ENCODE data around the gene SAPCD2. TPM values are rescaled to one million over a fixed set of nuclear protein-coding genes. Genes with fewer than 3 reads are reported as not detected.

Gene SAPCD2
- total and polyA plus RNA-seq, 9 of the 15 experiments (the other 6 are each of a cell fraction or from before 2014, with no cell fraction given), result 3.4 to 91.8 (median 18.8) TPM

GRCh38 chr9:137086531-137087408 is 16.4 kb upstream of the SAPCD2 start, which contains the start of gene MAN1B1 (continued):
- TF ChIP-seq ID3 (CRISPR knock-in tag; IDR thresholded peaks at IDR 0.05), result no peak
- 0 out of 2 replicates have a peak, but pooled peaks have one; percentile 45 for TF ChIP-seq ID3 (tag; IDR thresholded peaks at IDR 0.05)
- TF ChIP-seq TEAD2 (tag; IDR thresholded peaks at IDR 0.05), result no peak
- TF ChIP-seq HDAC1 (IDR thresholded peaks at IDR 0.05), result peak in 1 of 2 experiments; percentile 95; a peak in 2 of 4 replicates
- peak; percentile 100 for TF ChIP-seq ZNF24 (IDR thresholded peaks at IDR 0.05)
- no peak for TF ChIP-seq ZNF507 (tag; conservative IDR thresholded peaks at IDR 0.05)
- TF ChIP-seq PURB (CRISPR knock-in tag; IDR thresholded peaks at IDR 0.05; ENCODE audit: low read depth), result no peak
- TF ChIP-seq U2AF2 (optimal IDR thresholded peaks at IDR 0.05; ENCODE audit: low read depth, low read length), result no peak
- TF ChIP-seq ILF3 (IDR thresholded peaks at IDR 0.05; ENCODE audit: borderline replicate concordance), result no peak
- peak; percentile 7 for TF ChIP-seq CTCFL (IDR thresholded peaks at IDR 0.05; ENCODE audit: borderline replicate concordance, insufficient read depth, low read depth, low read length, poor library complexity, severe bottlenecking)
- TF ChIP-seq ATF3 (IDR thresholded peaks at IDR 0.05), result no peak
- no peak for TF ChIP-seq ATF3 (CRISPR knock-in tag; conservative IDR thresholded peaks at IDR 0.05)
- TF ChIP-seq ZNF655 (CRISPR knock-in tag; IDR thresholded peaks at IDR 0.05), result no peak
- TF ChIP-seq FOXP1 (CRISPR knock-in tag; IDR thresholded peaks at IDR 0.05), result peak; percentile 51; the same call in 1 of the 2 replicates
- TF ChIP-seq BACH1 (tag; IDR thresholded peaks at IDR 0.05), result no peak
- TF ChIP-seq SIX5 (IDR thresholded peaks at IDR 0.05; ENCODE audit: borderline replicate concordance in 1 of 2, insufficient read depth in 1 of 2, low read depth in 1 of 2, low read length in 2 of 2), result no peak
- no peak for TF ChIP-seq TGIF2 (CRISPR knock-in tag; IDR thresholded peaks at IDR 0.05)
- TF ChIP-seq RNF2 (IDR thresholded peaks at IDR 0.05), result no peak
- TF ChIP-seq NCOA1 (IDR thresholded peaks at IDR 0.05; ENCODE audit: low read depth), result no peak
- no peak for TF ChIP-seq ZNF347 (CRISPR knock-in tag; IDR thresholded peaks at IDR 0.05; ENCODE audit: low read depth)
- no peak for TF ChIP-seq ZNF436 (CRISPR knock-in tag; IDR thresholded peaks at IDR 0.05)
- peak; percentile 94 for TF ChIP-seq CTBP1 (IDR thresholded peaks at IDR 0.05; ENCODE audit: borderline replicate concordance)
- peak in 1 of 2 experiments; percentile 38; a peak in 1 of 4 replicates for TF ChIP-seq MAZ (CRISPR knock-in tag; conservative IDR thresholded peaks at IDR 0.05 in 1 of 2, IDR thresholded peaks at IDR 0.05 in 1 of 2)

Measured in K562 (cell line).